Keratinocyte (primary cell): Measurements from ENCODE around the gene IRX3. TPM values are rescaled to one million over a fixed set of nuclear protein-coding genes. Genes with fewer than 3 reads are reported as not detected.

Experiments
- DNase-seq: peaks from one replicate; pipeline ENCODE4 v3.0.0-alpha.2; 2011; ENCODE audit warnings: low read depth, missing footprints, low spot score
- FAIRE-seq: peaks from 2 replicates; lab custom pipeline; 2011; peaks lifted over from hg19 to GRCh38; lab: Jason Lieb, UNC
- H2AFZ ChIP-seq: 2 replicates; pipeline ENCODE4 v1.6.0; 2012; ENCODE audit warnings: low read length, control low read depth, inconsistent platforms; ENCODE audit not compliant: control insufficient read depth
- H3K27ac ChIP-seq: 2 replicates; pipeline ENCODE4 v1.5.1; 2011; ENCODE audit warnings: low read length; ENCODE audit not compliant: control insufficient read depth, insufficient read depth
- H3K27me3 ChIP-seq: 3 replicates; pipeline ENCODE4 v1.6.0; 2011; ENCODE audit warnings: low read length; ENCODE audit not compliant: control insufficient read depth, insufficient read depth; ENCODE audit errors: extremely low read depth
- H3K36me3 ChIP-seq, 2 experiments: 2 replicates in 1 of 2; 3 replicates in 1 of 2; pipeline ENCODE4 v1.5.1; 2011; ENCODE audit warnings: low read length in 2 of 2, mild to moderate bottlenecking in 1 of 2; ENCODE audit not compliant: control insufficient read depth in 2 of 2, insufficient read depth in 2 of 2; ENCODE audit errors: extremely low read depth in 1 of 2
- H3K4me1 ChIP-seq: 3 replicates; pipeline ENCODE4 v1.5.1; 2011; ENCODE audit warnings: low read length; ENCODE audit not compliant: control insufficient read depth, insufficient read depth; ENCODE audit errors: extremely low read depth
- H3K4me2 ChIP-seq: 3 replicates; pipeline ENCODE4 v1.6.0; 2011; ENCODE audit warnings: low read depth, low read length; ENCODE audit not compliant: control insufficient read depth, insufficient read depth; ENCODE audit errors: extremely low read depth
- H3K4me3 ChIP-seq, 3 experiments: fragments of 200-600 bp in 1 of 3; sonication (generic) in 1 of 3; 2 replicates in 2 of 3; 3 replicates in 1 of 3; pipeline ENCODE4 v1.5.1; 2011 to 2016; ENCODE audit warnings: low read length in 3 of 3, mild to moderate bottlenecking in 3 of 3, control low read depth in 2 of 3, inconsistent platforms in 1 of 3, low read depth in 1 of 3, mixed read lengths in 1 of 3, mixed run types in 1 of 3, moderate library complexity in 1 of 3; ENCODE audit not compliant: control insufficient read depth in 2 of 3, insufficient read depth in 2 of 3; ENCODE audit errors: extremely low read depth in 1 of 3
- H3K79me2 ChIP-seq: 2 replicates; pipeline ENCODE4 v1.6.0; 2012; ENCODE audit warnings: low read length; ENCODE audit not compliant: control insufficient read depth, insufficient read depth
- H3K9ac ChIP-seq: 3 replicates; pipeline ENCODE4 v1.6.0; 2011; ENCODE audit warnings: low read length; ENCODE audit not compliant: control insufficient read depth, insufficient read depth; ENCODE audit errors: extremely low read depth
- H3K9me1 ChIP-seq: 3 replicates; pipeline ENCODE4 v1.6.0; 2011; ENCODE audit warnings: low read length; ENCODE audit not compliant: control insufficient read depth, insufficient read depth; ENCODE audit errors: extremely low read depth
- H3K9me3 ChIP-seq: 2 replicates; pipeline ENCODE4 v1.5.1; 2012; ENCODE audit warnings: low read depth, low read length; ENCODE audit not compliant: control insufficient read depth
- H4K20me1 ChIP-seq: 3 replicates; pipeline ENCODE4 v1.6.0; 2011; ENCODE audit warnings: low read length; ENCODE audit not compliant: control insufficient read depth, insufficient read depth; ENCODE audit errors: extremely low read depth
- CTCF ChIP-seq, 3 experiments: IDR thresholded peaks in 1 of 3; conservative IDR thresholded peaks in 1 of 3; optimal IDR thresholded peaks in 1 of 3; 2 replicates in 2 of 3; 3 replicates in 1 of 3; pipeline versions ENCODE3 to v1.5.1; 2011; ENCODE audit warnings: low read length in 3 of 3, mild to moderate bottlenecking in 3 of 3, moderate library complexity in 2 of 3, control low read depth in 1 of 3, inconsistent platforms in 1 of 3; ENCODE audit not compliant: insufficient read depth in 2 of 3; ENCODE audit errors: extremely low read depth in 1 of 3
- EZH2 ChIP-seq: IDR thresholded peaks from one replicate; pipeline ENCODE4 v1.6.1; 2012; ENCODE audit warnings: inconsistent platforms, mild to moderate bottlenecking, low read length, moderate library complexity
- dilution Hi-C: fragments of 300-500 bp; cut with MboI; formaldehyde crosslinking; loops from one replicate; pipeline ENCODE4 v1.7.0; 2020; ENCODE audit warnings: low sequenced_read_pairs; ENCODE audit not compliant: extremely low pct_ligation_motif_present
- polyA minus RNA-seq, 3 experiments: library from RNA; depleted of rRNA, polyadenylated mRNA; stranded (reverse); fragments of >200 nt; gene quantifications; 1 replicate in 1 of 3; 2 replicates in 1 of 3; 3 replicates in 1 of 3; pipeline ENCODE4 v1.2.3, GENCODE V29; 2011
- polyA plus RNA-seq, 5 experiments: library from polyadenylated mRNA; depleted of rRNA in 3 of 5; stranded (reverse) in 3 of 5; stranded (forward) in 1 of 5; unstranded in 1 of 5; fragments of >200 nt; gene quantifications; 1 replicate in 1 of 5; 2 replicates in 3 of 5; 3 replicates in 1 of 5; pipeline versions ENCODE4 v1.2.1 to v1.2.3, GENCODE V29; 2011 to 2012; ENCODE audit warnings: missing spikeins in 2 of 5, low read depth in 1 of 5, low replicate concordance in 1 of 5

The IRX3 gene
- polyA plus RNA-seq (1.7 to 3.3 TPM (median 2.7 TPM) in 3 replicates), polyA minus RNA-seq (0.23 to 1.0 TPM (median 0.63 TPM) in 3 replicates)
- 16.3 TPM for polyA plus RNA-seq (2011; ENCODE audit: low read depth)
- 1.5 and 4.3 TPM in 2 replicates for polyA plus RNA-seq (2011; cell fraction: cytosol; rRNA removed)
- 2.9 and 4.9 TPM in 2 replicates for polyA plus RNA-seq (2011; cell fraction: nucleus; rRNA removed)
- 4.6 and 14.4 TPM in 2 replicates for polyA plus RNA-seq (2012; ENCODE audit: low replicate concordance)
- 6.9 TPM for polyA minus RNA-seq (2011; cell fraction: cytosol; rRNA and poly(A)+ RNA removed)
- polyA minus RNA-seq (2011; cell fraction: nucleus; rRNA and poly(A)+ RNA removed), result 2.5 and 3.0 TPM in 2 replicates

DNA sequence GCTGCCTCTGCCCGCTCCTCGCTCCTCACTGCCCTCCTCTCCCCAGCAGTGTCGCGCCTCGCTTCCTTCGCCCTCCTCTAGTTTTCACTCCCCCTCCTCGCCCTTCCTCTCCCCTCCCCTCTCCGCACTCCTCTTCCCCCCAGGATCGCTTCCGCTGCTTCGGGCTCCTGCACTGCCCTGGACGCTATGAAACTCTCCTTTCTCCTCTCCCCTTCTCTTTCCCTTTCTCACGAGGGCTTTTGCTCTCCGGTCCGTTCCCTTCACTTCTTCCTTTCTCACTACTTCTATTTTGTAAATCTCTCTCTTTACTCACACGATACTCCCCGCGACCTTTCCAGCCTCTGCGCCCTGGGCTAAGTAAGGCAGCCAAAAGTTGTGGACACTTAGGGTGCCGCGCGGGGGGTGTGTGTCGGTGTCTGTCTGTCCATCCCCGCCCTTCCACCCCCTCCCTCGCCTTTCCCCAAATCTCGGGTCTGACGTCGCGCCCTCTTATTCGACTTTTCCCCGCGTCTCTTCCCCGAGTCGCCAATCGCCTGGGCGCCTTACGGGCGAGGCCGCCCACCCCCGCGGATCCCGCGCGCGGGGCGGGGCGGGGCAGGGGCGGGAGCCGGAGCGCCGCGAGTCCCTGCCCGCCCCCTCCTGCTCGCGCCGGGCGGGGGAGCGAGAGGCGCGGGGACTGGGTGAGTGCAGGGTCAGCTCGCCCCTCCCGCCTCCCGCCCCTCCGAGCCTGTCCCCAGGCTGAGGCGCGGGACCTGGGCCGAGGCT lies at the start of gene IRX3:
TSS of gene IRX3 (minus strand) at position 422 of the 765 bp plus-strand sequence. CDS start 737 bp downstream, outside the sequence.
- Histone ChIP-seq H3K4me1 (no peaks in the 10 kb centered on the region), H3K9me1 (no peaks in the 10 kb centered on the region), H3K79me2 (no peaks in the 10 kb centered on the region), H3K9me3 (no peaks in the 10 kb centered on the region), H3K4me2 (peak within 1 kb of the TSS; percentile 80), H3K36me3 (peaks cover 0 to 1% of the 10 kb centered on the region in 2 experiments), H3K27ac (peak within 1 kb of the TSS; percentile 91), H3K4me3 (peak within 1 kb of the TSS; percentile 77 to 91 (median 82)), H4K20me1 (no peaks in the 10 kb centered on the region), H3K9ac (peak within 1 kb of the TSS; percentile 89), H3K27me3 (no peaks in the 10 kb centered on the region), H2AFZ (peak within 1 kb of the TSS; percentile 97)
- peak; percentile 46 for DNase-seq
- peak; percentile 44 for FAIRE-seq
- dilution Hi-C loops, result no loop called here
- TF ChIP-seq EZH2 (no peak), CTCF (optimal IDR thresholded peaks at IDR 0.05 in 1 of 3, IDR thresholded peaks at IDR 0.05 in 1 of 3, conservative IDR thresholded peaks at IDR 0.05 in 1 of 3; ENCODE audit: extremely low read depth in 1 of 3, insufficient read depth in 2 of 3, low read length in 3 of 3) (no peak)

DNA sequence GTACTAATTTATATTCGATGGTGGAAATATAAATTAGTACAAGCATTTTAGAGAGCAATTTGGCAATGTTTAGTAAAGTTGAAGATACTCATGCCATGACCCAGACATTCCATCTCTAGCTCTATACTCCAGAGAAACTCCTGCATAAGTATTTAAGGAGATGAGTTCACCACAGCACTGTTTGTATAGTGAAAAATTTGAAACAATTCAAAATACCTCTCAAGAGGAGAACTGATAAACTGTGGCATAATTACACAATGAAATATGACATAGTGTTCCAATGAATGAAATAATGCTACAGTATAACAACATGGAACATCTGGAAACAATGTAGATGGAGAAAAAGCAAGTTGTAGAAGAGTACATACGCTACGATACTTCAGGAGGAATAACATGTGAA lies 48.6 kb upstream of the IRX3 start:
- Histone ChIP-seq H3K4me1 (no peaks in the 10 kb centered on the region), H3K9me1 (no peaks in the 10 kb centered on the region), H3K36me3 (no peaks in the 10 kb centered on the region), H2AFZ (no peak overlapping the region), H4K20me1 (no peaks in the 10 kb centered on the region), H3K4me2 (no peak overlapping the region), H3K9ac (no peak overlapping the region), H3K9me3 (no peaks in the 10 kb centered on the region), H3K27ac (no peak overlapping the region), H3K27me3 (no peaks in the 10 kb centered on the region), H3K79me2 (no peaks in the 10 kb centered on the region), H3K4me3 (no peak overlapping the region)
- DNase-seq, result no peak
- FAIRE-seq, result no peak
- dilution Hi-C loops, result no loop called here
- TF ChIP-seq EZH2, result no peak
- TF ChIP-seq CTCF (optimal IDR thresholded peaks at IDR 0.05 in 1 of 3, IDR thresholded peaks at IDR 0.05 in 1 of 3, conservative IDR thresholded peaks at IDR 0.05 in 1 of 3; ENCODE audit: extremely low read depth in 1 of 3, insufficient read depth in 2 of 3, low read length in 3 of 3), result no peak
